HG02798 (cell line): ENCODE measurements around the gene SRXN1.
"Not testable (repeated sequence)": the region's sequence is repeated elsewhere in the genome, so short reads cannot be mapped to it uniquely, and the experiment has no call there.

Experiments
- ATAC-seq: cut with Tn5 transposase; IDR thresholded peaks from one replicate; pipeline ENCODE4 v1.9.1; 2021; ENCODE audit warnings: mild to moderate bottlenecking; ENCODE audit not compliant: unreplicated experiment, poor library complexity

The SRXN1 gene

GRCh38 chr20:655726-656624 is 3.0 kb upstream of the SRXN1 start:
- ATAC-seq: no peak

- no peak for ATAC-seq
Observed at GRCh38 chr20:654417-654750, 1.4 kb upstream of the SRXN1 start.

- no peak for ATAC-seq
Observed at GRCh38 chr20:653590-654416, 803 bp upstream of the SRXN1 start.

- no peak for ATAC-seq
Observed at GRCh38 chr20:652615-653109, 338 bp downstream of the SRXN1 start.

- ATAC-seq: no peak
Observed at GRCh38 chr20:651713-652614, 1.0 kb downstream of the SRXN1 start.

GRCh38 chr20:650954-651353 is 2.0 kb downstream of the SRXN1 start:
- no peak for ATAC-seq

- no peak for ATAC-seq
Observed at GRCh38 chr20:650281-650680, 2.7 kb downstream of the SRXN1 start.

- no peak for ATAC-seq
Observed at GRCh38 chr20:647479-648019, 5.5 kb downstream of the SRXN1 start.

GRCh38 chr20:646868-647233 is 6.1 kb downstream of the SRXN1 start:
- ATAC-seq: no peak

- no peak for ATAC-seq
Observed at GRCh38 chr20:646107-646867, 6.7 kb downstream of the SRXN1 start.

GRCh38 chr20:645318-646106 is 7.5 kb downstream of the SRXN1 start:
- peak; percentile 72 for ATAC-seq

GRCh38 chr20:644692-645317 is 8.2 kb downstream of the SRXN1 start:
- ATAC-seq: no peak

GRCh38 chr20:642398-643174 is 10.4 kb downstream of the SRXN1 start:
- no peak for ATAC-seq

GRCh38 chr20:642013-642397 is 11.0 kb downstream of the SRXN1 start:
- not testable (repeated sequence) for ATAC-seq

- no peak for ATAC-seq
Observed at GRCh38 chr20:641516-641875, 11.5 kb downstream of the SRXN1 start.

GRCh38 chr20:640674-641515 is 12.1 kb downstream of the SRXN1 start:
- no peak for ATAC-seq

- ATAC-seq: no peak
Observed at GRCh38 chr20:638579-638978, 14.4 kb downstream of the SRXN1 start.
